Liver (tissue), 3 donors: ENCODE measurements around the gene GTPBP10.

ENCODE experiments used
- FOXA1 ChIP-seq: IDR thresholded peaks from 2 replicates; pipeline ENCODE4 v1.6.1; 2016; ENCODE audit warnings: antibody characterized with exemption
- GABPA ChIP-seq, 2 donors: IDR thresholded peaks in 1 of 2; conservative IDR thresholded peaks in 1 of 2; 2 replicates each; pipeline ENCODE4 v1.6.1; 2016; ENCODE audit warnings: antibody characterized with exemption in 2 of 2, mild to moderate bottlenecking in 1 of 2, moderate library complexity in 1 of 2
- JUND ChIP-seq, 2 donors: IDR thresholded peaks; 2 replicates each; pipeline ENCODE4 v1.6.1; 2016; ENCODE audit warnings: antibody characterized with exemption in 2 of 2
- TF ChIP-seq, protein P1 (sequence below): fragments of 150-350 bp; IDR thresholded peaks from 2 replicates; pipeline ENCODE4 v1.5.1; 2017; ENCODE audit warnings: improper control_type of control experiment, low read depth, low read length; ENCODE audit not compliant: missing input control
- donor health status: healthy.
- donor health status: healthy.

DNA sequence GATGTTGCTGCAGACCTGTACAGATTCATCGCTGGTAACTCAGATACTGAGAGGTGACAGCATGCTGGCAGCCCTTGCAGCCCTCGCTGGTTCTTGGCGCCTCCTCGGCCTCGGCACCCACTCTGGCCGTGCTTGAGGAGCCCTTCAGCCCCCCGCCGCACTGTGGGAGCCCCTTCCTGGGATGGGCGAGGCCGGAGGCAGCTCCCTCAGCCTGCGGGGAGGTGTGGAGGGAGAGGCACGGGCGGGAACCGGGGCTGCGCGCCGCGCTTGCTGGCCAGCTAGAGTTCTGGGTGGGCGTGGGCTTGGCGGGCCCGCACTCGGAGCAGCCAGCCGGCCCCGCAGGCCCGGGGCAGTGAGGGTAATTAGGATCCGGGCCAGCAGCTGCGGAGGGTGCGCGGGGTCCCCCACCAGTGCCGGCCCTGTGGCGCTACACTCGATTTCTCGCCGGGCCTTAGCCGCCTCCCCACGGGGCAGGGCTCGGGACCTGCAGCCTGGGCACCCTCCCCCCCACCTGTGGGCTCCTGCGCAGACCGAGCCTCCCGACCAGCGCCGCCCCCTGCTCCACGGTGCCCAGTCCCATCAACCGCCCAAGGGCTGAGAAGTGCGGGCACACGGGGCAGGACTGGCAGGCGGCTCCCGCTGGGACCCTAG is 12.2 kb upstream of the GTPBP10 start:
- TF ChIP-seq, protein P1, sequence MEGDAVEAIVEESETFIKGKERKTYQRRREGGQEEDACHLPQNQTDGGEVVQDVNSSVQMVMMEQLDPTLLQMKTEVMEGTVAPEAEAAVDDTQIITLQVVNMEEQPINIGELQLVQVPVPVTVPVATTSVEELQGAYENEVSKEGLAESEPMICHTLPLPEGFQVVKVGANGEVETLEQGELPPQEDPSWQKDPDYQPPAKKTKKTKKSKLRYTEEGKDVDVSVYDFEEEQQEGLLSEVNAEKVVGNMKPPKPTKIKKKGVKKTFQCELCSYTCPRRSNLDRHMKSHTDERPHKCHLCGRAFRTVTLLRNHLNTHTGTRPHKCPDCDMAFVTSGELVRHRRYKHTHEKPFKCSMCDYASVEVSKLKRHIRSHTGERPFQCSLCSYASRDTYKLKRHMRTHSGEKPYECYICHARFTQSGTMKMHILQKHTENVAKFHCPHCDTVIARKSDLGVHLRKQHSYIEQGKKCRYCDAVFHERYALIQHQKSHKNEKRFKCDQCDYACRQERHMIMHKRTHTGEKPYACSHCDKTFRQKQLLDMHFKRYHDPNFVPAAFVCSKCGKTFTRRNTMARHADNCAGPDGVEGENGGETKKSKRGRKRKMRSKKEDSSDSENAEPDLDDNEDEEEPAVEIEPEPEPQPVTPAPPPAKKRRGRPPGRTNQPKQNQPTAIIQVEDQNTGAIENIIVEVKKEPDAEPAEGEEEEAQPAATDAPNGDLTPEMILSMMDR: no peak
- TF ChIP-seq JUND (IDR thresholded peaks at IDR 0.05) (no peak), FOXA1 (no peak), GABPA (IDR thresholded peaks at IDR 0.05 in 1 of 2, conservative IDR thresholded peaks at IDR 0.05 in 1 of 2) (no peak)
